Left lung (tissue), 10 donors: ENCODE data around the gene NEBL. TPM values are rescaled to one million over a fixed set of nuclear protein-coding genes. Genes with fewer than 3 reads are reported as not detected.

Experiments
- ATAC-seq: fragments of 200-7000 bp; cut with Tn5 transposase; one replicate; pipeline ENCODE4 v1.9.1; 2020; ENCODE audit warnings: moderate library complexity
- DNase-seq, 4 donors: peaks; one replicate each; pipeline ENCODE4 v3.0.0-alpha.2; 2013 to 2020
- H3K27ac ChIP-seq, 2 donors: fragments of 200-600 bp; sonication (generic) in 1 of 2; one replicate each; pipeline versions ENCODE4 v1.5.0 to v1.8.0; 2020 to 2021
- H3K27me3 ChIP-seq, 2 donors: fragments of 200-600 bp; sonication (generic) in 1 of 2; one replicate each; pipeline versions ENCODE4 v1.5.0 to v1.8.0; 2020 to 2021
- H3K36me3 ChIP-seq, 2 donors: fragments of 200-600 bp; sonication (generic) in 1 of 2; one replicate each; pipeline versions ENCODE4 v1.5.0 to v1.8.0; 2020 to 2021
- H3K4me1 ChIP-seq, 2 donors: fragments of 200-600 bp; one replicate each; pipeline ENCODE4 v1.8.0; 2021
- H3K4me3 ChIP-seq, 2 donors: fragments of 200-600 bp; sonication (generic) in 1 of 2; one replicate each; pipeline versions ENCODE4 v1.5.0 to v1.8.0; 2020 to 2021; ENCODE audit warnings: mild to moderate bottlenecking in 1 of 2
- H3K9me3 ChIP-seq, 2 donors: fragments of 200-600 bp; sonication (generic) in 1 of 2; one replicate each; pipeline versions ENCODE4 v1.5.0 to v1.8.0; 2020 to 2021
- intact Hi-C, 2 donors: fragments of 100-400 bp; cut with DNase I; formaldehyde crosslinking; loops; one replicate each; pipeline versions ENCODE4 v1.11.2 to v1.14.2; 2022
- polyA plus RNA-seq, 6 donors: library from polyadenylated mRNA; unstranded; fragments of 120-200 nt; gene quantifications; one replicate each; pipeline ENCODE4 v1.2.1, GENCODE V29; 2013; ENCODE audit not compliant: insufficient read length in 6 of 6
- total RNA-seq, 2 donors: library from RNA; stranded (reverse); fragmentation: NEBNext Ultra II Directional; extraction: Animal tissue kit (Norgen Biotek cat#: 25700); gene quantifications; one replicate each; pipeline ENCODE4 v1.2.1, GENCODE V29; 2021
- TF ChIP-seq, protein P1 (sequence below), 2 donors: fragments of 200-600 bp; sonication (generic) in 1 of 2; IDR thresholded peaks; one replicate each; pipeline versions ENCODE4 v1.5.0 to v1.8.0; 2021; ENCODE audit warnings: antibody characterized with exemption in 2 of 2
- donor health status: DM: no; HTN: yes; CAD: no.
- donor health status: DM: no; HTN: no; CAD: no.

NEBL gene
- total and polyA plus RNA-seq, 8 donors = 14.0 to 65.9 (median 20.2) TPM

DNA sequence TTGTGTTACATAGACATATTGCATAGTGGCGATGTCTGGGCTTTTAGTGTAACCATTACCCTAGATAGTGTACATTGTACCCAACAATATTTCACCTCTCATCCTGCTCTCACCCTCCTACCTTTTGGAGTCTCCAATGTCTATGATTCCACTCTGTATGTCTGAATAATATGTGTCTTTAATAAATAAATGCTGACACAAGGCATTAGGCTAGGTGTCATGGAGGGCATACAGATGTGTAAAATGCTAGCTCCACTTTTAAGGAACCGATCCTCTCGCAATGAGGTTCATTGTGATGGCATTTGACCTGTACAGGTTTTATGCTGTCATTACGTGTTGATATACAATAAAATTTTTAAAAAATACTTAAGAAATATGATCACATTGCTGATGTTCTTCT lies 74.3 kb downstream of the NEBL start:
- Histone ChIP-seq H3K36me3 (peaks cover 0 to 6% of the 10 kb centered on the region in 2 donors), H3K4me1 (no peaks in the 10 kb centered on the region), H3K4me3 (no peak overlapping the region), H3K27ac (no peak overlapping the region), H3K27me3 (no peaks in the 10 kb centered on the region), H3K9me3 (no peaks in the 10 kb centered on the region)
- ATAC-seq = no peak
- DNase-seq = no peak
- TF ChIP-seq, protein P1, sequence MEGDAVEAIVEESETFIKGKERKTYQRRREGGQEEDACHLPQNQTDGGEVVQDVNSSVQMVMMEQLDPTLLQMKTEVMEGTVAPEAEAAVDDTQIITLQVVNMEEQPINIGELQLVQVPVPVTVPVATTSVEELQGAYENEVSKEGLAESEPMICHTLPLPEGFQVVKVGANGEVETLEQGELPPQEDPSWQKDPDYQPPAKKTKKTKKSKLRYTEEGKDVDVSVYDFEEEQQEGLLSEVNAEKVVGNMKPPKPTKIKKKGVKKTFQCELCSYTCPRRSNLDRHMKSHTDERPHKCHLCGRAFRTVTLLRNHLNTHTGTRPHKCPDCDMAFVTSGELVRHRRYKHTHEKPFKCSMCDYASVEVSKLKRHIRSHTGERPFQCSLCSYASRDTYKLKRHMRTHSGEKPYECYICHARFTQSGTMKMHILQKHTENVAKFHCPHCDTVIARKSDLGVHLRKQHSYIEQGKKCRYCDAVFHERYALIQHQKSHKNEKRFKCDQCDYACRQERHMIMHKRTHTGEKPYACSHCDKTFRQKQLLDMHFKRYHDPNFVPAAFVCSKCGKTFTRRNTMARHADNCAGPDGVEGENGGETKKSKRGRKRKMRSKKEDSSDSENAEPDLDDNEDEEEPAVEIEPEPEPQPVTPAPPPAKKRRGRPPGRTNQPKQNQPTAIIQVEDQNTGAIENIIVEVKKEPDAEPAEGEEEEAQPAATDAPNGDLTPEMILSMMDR (IDR thresholded peaks at IDR 0.05) = no peak
- intact Hi-C loops = no loop called here

DNA sequence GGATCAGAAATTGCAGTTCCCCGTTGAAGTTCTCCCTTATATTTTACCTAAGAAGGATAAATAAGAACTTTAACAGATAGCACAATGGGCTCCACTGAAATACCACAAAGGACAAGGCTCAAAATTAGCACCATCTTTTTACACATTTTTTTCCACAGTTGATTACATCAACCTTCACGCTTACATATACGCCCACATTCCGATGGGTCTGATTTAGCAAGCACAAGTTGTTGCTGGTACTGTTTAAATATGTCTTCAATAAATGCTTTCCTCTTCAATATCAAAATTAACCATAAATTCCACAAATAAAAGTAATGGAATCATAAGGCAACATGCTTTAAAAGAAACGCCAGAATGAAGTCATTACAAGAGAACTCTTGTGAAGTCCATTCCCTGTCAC lies 79.5 kb downstream of the NEBL start:
- H3K4me3 ChIP-seq = no peak overlapping the region
- no peaks in the 10 kb centered on the region for H3K36me3 ChIP-seq
- H3K27ac ChIP-seq = no peak overlapping the region
- H3K9me3 ChIP-seq = no peaks in the 10 kb centered on the region
- H3K4me1 ChIP-seq = no peaks in the 10 kb centered on the region
- H3K27me3 ChIP-seq = no peaks in the 10 kb centered on the region
- ATAC-seq = no peak
- intact Hi-C loops = no loop called here
- no peak for DNase-seq
- TF ChIP-seq, protein P1 (IDR thresholded peaks at IDR 0.05) = no peak

DNA sequence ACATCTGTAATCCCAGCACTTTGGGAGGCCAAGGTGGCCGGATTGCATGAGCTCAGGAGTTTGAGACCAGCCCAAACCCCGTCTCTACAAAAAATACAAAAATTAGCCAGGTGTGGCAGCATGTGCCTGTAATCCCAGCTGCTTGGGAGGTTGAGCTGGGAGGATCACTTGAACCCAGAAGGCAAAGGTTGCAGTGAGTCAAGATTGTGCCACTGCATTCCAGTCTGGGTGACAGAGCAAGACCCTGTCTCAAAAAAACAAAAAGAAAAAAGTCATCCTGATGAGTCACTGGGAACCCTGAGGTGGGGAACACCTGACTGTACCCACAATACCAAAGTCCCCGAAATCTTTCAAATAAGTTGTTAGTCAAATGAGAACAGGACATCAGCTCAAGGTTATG lies 80.0 kb downstream of the NEBL start:
- TF ChIP-seq, protein P1 (IDR thresholded peaks at IDR 0.05) = no peak
- H3K4me3 ChIP-seq = no peak overlapping the region
- ATAC-seq = no peak
- no peak for DNase-seq
- no peaks in the 10 kb centered on the region for H3K36me3 ChIP-seq
- H3K27ac ChIP-seq = no peak overlapping the region
- H3K27me3 ChIP-seq = no peaks in the 10 kb centered on the region
- intact Hi-C loops = no loop called here
- no peaks in the 10 kb centered on the region for H3K9me3 ChIP-seq
- no peaks in the 10 kb centered on the region for H3K4me1 ChIP-seq

DNA sequence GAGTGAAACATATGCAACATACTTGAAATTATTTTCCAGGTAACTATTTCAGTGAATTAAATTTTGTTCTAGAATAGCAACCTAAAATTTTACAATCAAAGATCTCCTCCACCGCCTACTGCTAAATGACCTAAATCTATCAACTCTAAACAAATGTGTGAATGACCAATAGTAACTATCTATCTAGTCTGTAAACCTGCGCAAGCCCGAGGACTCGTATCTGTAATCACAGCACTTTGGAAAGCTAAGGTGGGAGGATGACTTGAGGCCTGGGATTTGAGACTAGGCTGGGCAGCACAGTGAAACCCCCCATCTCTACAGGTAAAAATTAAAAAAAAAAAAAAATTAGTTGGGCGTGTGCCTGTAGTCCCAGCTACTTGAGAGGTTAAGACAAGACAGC lies 83.0 kb downstream of the NEBL start:
- no peaks in the 10 kb centered on the region for H3K27me3 ChIP-seq
- no peak for ATAC-seq
- intact Hi-C loops = no loop called here
- H3K4me1 ChIP-seq = no peaks in the 10 kb centered on the region
- TF ChIP-seq, protein P1 (IDR thresholded peaks at IDR 0.05) = no peak
- no peak overlapping the region for H3K4me3 ChIP-seq
- H3K9me3 ChIP-seq = no peaks in the 10 kb centered on the region
- H3K36me3 ChIP-seq = no peaks in the 10 kb centered on the region
- DNase-seq = no peak
- no peak overlapping the region for H3K27ac ChIP-seq

DNA sequence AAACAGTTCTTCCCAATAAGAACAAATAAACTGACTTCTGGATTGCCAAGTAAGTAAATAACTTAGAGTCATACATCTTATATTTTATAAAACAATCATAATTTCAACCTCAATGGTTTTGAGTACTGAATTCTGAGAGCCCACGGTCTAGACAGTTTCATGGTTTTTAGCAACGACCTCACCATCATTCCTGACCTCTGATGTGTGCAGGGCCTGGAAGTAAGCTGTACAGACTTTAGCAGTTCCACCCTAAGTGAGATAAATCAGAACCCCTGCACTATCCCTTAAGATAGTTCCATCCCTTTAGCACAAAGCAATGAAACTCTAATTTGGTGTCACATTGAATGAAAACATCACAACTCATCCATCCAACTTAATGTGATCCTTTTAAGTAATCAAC lies 86.0 kb downstream of the NEBL start:
- intact Hi-C loops = no loop called here
- Histone ChIP-seq H3K4me3 (no peak overlapping the region), H3K9me3 (no peaks in the 10 kb centered on the region), H3K36me3 (no peaks in the 10 kb centered on the region), H3K27me3 (no peaks in the 10 kb centered on the region), H3K4me1 (no peaks in the 10 kb centered on the region), H3K27ac (no peak overlapping the region)
- ATAC-seq = no peak
- TF ChIP-seq, protein P1 (IDR thresholded peaks at IDR 0.05) = no peak
- DNase-seq = no peak
